ENCODE data around the gene C14orf180. TPM values are rescaled to one million over a fixed set of nuclear protein-coding genes. Genes with fewer than 3 reads are reported as not detected.

The C14orf180 gene
- polyA plus RNA-seq, 1 donor (not counting 4 experiments of a cell fraction or from before 2014, with no cell fraction given), result not detected

DNA sequence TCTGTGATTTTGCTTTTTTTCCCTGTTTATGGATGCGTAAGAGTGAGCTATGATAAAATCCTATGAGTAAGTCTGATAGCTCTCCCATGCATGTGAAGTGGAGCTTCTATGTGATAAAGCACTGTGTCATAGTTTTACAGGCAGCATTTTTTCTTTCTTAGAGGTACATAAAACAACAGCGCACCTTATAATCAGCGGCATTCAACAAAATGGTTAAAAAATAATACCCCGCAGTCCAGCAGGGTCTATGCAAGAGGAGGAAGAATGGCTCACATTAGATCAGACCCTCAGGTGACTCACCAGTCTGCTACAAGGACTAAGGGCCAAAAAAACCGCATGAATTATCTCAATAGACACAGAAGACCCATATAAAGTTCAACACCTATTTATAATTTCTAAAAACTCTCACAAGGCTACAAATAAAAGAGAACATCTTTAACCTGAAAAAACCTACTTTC, 58.0 kb downstream of the C14orf180 start:
- Histone ChIP-seq H3K9ac (ENCODE audit: control insufficient read depth, extremely low read depth, insufficient read depth, low read length) (no peak overlapping the region), H3K27me3 (ENCODE audit: control insufficient read depth, extremely low read depth, insufficient read depth, low read length) (peaks cover 24% of the 10 kb centered on the region), H3K27ac (ENCODE audit: control insufficient read depth, insufficient read depth, low read length) (no peak overlapping the region), H3K36me3 (ENCODE audit: control insufficient read depth in 2 of 2, extremely low read depth in 1 of 2, insufficient read depth in 2 of 2, low read length in 2 of 2) (no peaks in the 10 kb centered on the region), H4K20me1 (ENCODE audit: control insufficient read depth, extremely low read depth, insufficient read depth, low read length) (no peaks in the 10 kb centered on the region), H3K79me2 (ENCODE audit: control insufficient read depth, insufficient read depth, low read length) (no peaks in the 10 kb centered on the region), H3K4me1 (ENCODE audit: control insufficient read depth, extremely low read depth, insufficient read depth, low read length) (no peaks in the 10 kb centered on the region), H3K4me3 (ENCODE audit: control insufficient read depth in 2 of 3, extremely low read depth in 1 of 3, insufficient read depth in 2 of 3, low read depth in 1 of 3, low read length in 3 of 3) (no peak overlapping the region), H2AFZ (ENCODE audit: control insufficient read depth, low read length) (no peak overlapping the region), H3K4me2 (ENCODE audit: control insufficient read depth, extremely low read depth, insufficient read depth, low read depth, low read length) (no peak overlapping the region), H3K9me1 (ENCODE audit: control insufficient read depth, extremely low read depth, insufficient read depth, low read length) (no peaks in the 10 kb centered on the region), H3K9me3 (ENCODE audit: control insufficient read depth, low read depth, low read length) (no peaks in the 10 kb centered on the region)
- DNase-seq (ENCODE audit: low read depth, low spot score) (no peak), FAIRE-seq (no peak)
- dilution Hi-C loops (cut with MboI; ENCODE audit: extremely low pct_ligation_motif_present, low sequenced_read_pairs), result no loop called here
- TF ChIP-seq, protein P1, sequence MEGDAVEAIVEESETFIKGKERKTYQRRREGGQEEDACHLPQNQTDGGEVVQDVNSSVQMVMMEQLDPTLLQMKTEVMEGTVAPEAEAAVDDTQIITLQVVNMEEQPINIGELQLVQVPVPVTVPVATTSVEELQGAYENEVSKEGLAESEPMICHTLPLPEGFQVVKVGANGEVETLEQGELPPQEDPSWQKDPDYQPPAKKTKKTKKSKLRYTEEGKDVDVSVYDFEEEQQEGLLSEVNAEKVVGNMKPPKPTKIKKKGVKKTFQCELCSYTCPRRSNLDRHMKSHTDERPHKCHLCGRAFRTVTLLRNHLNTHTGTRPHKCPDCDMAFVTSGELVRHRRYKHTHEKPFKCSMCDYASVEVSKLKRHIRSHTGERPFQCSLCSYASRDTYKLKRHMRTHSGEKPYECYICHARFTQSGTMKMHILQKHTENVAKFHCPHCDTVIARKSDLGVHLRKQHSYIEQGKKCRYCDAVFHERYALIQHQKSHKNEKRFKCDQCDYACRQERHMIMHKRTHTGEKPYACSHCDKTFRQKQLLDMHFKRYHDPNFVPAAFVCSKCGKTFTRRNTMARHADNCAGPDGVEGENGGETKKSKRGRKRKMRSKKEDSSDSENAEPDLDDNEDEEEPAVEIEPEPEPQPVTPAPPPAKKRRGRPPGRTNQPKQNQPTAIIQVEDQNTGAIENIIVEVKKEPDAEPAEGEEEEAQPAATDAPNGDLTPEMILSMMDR (optimal IDR thresholded peaks at IDR 0.05 in 1 of 3, IDR thresholded peaks at IDR 0.05 in 1 of 3, conservative IDR thresholded peaks at IDR 0.05 in 1 of 3; ENCODE audit: extremely low read depth in 1 of 3, insufficient read depth in 2 of 3, low read length in 3 of 3), result no peak

DNA sequence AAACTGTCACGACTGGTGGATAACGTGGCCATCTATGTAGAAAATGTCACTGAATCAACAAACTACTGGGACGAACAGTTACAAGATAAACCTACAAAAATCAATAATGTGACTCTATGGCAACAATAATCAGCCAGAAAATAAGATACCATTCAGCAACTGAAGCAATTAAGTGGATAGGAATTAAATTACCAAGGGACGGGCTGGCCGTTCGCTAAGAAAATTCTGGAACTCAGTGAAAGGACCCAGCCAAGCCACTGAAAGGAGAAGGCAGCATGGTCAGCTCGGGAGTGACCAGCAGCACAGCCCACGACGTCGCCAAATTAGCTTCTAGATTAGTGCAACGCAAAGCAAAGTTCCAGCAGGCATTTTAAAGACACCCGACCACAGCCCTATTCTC, 58.6 kb downstream of the C14orf180 start:
- H3K9me1 ChIP-seq (ENCODE audit: control insufficient read depth, extremely low read depth, insufficient read depth, low read length), result no peaks in the 10 kb centered on the region
- H2AFZ ChIP-seq (ENCODE audit: control insufficient read depth, low read length), result no peak overlapping the region
- H3K9me3 ChIP-seq (ENCODE audit: control insufficient read depth, low read depth, low read length), result no peaks in the 10 kb centered on the region
- dilution Hi-C loops (cut with MboI; ENCODE audit: extremely low pct_ligation_motif_present, low sequenced_read_pairs), result no loop called here
- DNase-seq (ENCODE audit: low read depth, low spot score) (no peak), FAIRE-seq (no peak)
- H3K4me3 ChIP-seq (ENCODE audit: control insufficient read depth in 2 of 3, extremely low read depth in 1 of 3, insufficient read depth in 2 of 3, low read depth in 1 of 3, low read length in 3 of 3), result no peak overlapping the region
- no peaks in the 10 kb centered on the region for H4K20me1 ChIP-seq (ENCODE audit: control insufficient read depth, extremely low read depth, insufficient read depth, low read length)
- TF ChIP-seq, protein P1 (optimal IDR thresholded peaks at IDR 0.05 in 1 of 3, IDR thresholded peaks at IDR 0.05 in 1 of 3, conservative IDR thresholded peaks at IDR 0.05 in 1 of 3; ENCODE audit: extremely low read depth in 1 of 3, insufficient read depth in 2 of 3, low read length in 3 of 3), result no peak
- no peak overlapping the region for H3K27ac ChIP-seq (ENCODE audit: control insufficient read depth, insufficient read depth, low read length)
- peaks cover 18% of the 10 kb centered on the region for H3K27me3 ChIP-seq (ENCODE audit: control insufficient read depth, extremely low read depth, insufficient read depth, low read length)
- no peaks in the 10 kb centered on the region for H3K36me3 ChIP-seq (ENCODE audit: control insufficient read depth in 2 of 2, extremely low read depth in 1 of 2, insufficient read depth in 2 of 2, low read length in 2 of 2)
- H3K4me2 ChIP-seq (ENCODE audit: control insufficient read depth, extremely low read depth, insufficient read depth, low read depth, low read length), result no peak overlapping the region
- no peak overlapping the region for H3K9ac ChIP-seq (ENCODE audit: control insufficient read depth, extremely low read depth, insufficient read depth, low read length)
- H3K4me1 ChIP-seq (ENCODE audit: control insufficient read depth, extremely low read depth, insufficient read depth, low read length), result no peaks in the 10 kb centered on the region
- no peaks in the 10 kb centered on the region for H3K79me2 ChIP-seq (ENCODE audit: control insufficient read depth, insufficient read depth, low read length)
